GM10248 (cell line): ENCODE measurements around the gene SCRN3.

ENCODE experiments used
- CTCF ChIA-PET: fragments of 300-600 bp; sonication (Branson Sonifier 250); formaldehyde crosslinking; extraction: SDS; loops from one replicate; lab custom pipeline; 2021; ENCODE audit warnings: antibody characterized with exemption; lab: Yijun Ruan, JAX
- POLR2A ChIA-PET: fragments of 350-650 bp; sonication (Branson Sonifier 250); formaldehyde crosslinking; extraction: SDS; loops from one replicate; lab custom pipeline; 2020; ENCODE audit warnings: antibody characterized with exemption; lab: Yijun Ruan, JAX
- DNase-seq: peaks from one replicate; pipeline ENCODE4 v3.0.0; 2012; ENCODE audit errors: extremely low spot score
- CTCF ChIP-seq: IDR thresholded peaks from 2 replicates; pipeline ENCODE4 v1.5.1; 2012; ENCODE audit warnings: mild to moderate bottlenecking, low read depth; ENCODE audit errors: extremely low read depth, missing control alignments, control extremely low read depth

Gene SCRN3

GRCh38 chr2:174436351-174436750 lies 40.8 kb downstream of the SCRN3 start:
- TF ChIP-seq CTCF: no peak
- ChIA-PET POLR2A (no interaction called here), CTCF (no interaction called here)
- no peak for DNase-seq

GRCh38 chr2:174438146-174438886 lies 42.8 kb downstream of the SCRN3 start:
- no peak for TF ChIP-seq CTCF
- DNase-seq: no peak
- ChIA-PET POLR2A (no interaction called here), CTCF (interaction anchor here (1.3 kb wide), 1 partner anchor 9 kb away, joined by 4 read pairs; no protein-coding TSS in a partner anchor)

DNA sequence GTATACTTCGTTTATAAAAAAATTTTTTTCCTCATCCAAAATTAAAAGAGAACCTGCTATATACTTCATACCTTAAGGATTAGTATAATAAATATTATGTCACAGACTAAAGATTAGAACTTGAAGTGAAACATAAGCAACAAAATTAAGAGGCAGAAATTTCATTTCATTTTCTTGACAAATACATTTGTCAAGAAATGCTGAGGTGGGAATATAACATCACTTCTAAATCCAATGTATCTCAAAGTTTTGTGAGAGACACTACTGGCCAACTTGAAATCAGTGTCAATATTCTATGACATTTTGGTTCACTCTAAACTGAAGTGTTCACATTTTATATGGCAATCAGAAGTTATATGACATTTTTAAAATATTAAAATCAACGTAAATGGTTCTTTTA lies 43.8 kb downstream of the SCRN3 start:
- DNase-seq: no peak
- ChIA-PET CTCF (no interaction called here), POLR2A (no interaction called here)
- TF ChIP-seq CTCF: no peak

DNA sequence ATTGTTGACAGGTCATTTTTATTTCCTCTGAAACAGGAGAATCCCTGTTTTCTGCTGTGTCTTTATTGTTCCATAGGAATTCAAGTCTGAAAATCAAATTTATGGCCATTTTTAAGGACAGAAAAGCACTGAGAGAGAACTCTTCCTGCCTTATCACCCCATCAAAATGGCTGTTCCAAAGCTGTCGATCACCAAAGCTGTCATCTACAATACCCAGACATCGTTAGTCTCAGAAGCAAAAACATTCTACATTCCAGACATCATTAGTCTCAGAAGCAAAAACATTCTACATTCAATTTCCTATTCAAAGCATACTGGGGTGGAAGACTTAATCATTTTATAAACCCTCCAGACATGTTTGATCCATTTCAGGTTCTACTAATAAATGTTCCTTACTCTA lies 44.4 kb downstream of the SCRN3 start:
- POLR2A ChIA-PET: no interaction called here
- CTCF ChIA-PET: no interaction called here
- no peak for TF ChIP-seq CTCF
- no peak for DNase-seq

DNA sequence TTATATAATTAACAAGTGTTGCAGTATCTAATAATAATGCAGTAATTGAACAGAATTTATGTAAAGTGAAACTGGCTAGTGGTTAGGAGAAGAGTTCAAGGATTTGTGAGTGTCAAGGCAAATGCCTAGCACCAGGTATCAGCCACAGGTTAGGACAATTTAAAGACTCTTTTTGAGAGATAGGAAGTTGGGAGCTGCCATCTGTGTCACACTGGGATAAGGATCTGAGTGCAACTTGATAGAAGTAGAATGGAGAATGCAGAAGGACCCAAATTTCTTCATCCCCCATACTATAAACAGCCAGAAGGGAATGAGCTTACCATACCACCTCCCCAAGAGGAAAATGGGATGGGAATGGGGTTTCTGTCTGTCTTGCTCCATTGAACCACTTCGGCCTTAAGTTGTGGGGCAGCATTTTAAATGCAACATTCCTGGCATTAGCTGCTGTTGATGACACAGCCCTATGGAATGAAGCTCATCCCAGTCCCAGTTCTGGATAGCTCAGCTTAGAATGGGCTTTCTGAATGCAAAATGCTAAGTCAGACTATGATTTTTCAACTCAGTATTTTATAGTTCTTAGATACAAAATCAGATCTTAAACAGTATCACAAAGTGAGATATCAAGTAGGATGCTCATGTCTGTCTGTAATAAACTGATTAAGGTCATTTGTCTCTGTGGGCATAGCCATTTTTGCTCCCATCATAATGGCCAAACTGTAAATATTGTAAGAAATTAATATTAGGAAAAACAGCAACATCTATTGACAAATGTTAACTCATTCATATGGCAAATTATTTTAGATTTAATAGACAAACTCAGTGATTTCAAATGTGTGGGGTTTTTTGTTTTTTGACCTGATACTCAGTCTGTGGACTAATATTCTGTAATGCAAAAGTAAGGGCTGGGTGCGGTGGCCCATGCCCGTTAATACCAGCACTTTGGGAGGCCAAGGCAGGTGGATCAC lies 47.3 kb downstream of the SCRN3 start:
- TF ChIP-seq CTCF: no peak
- CTCF ChIA-PET: interaction anchor here (1.0 kb wide), 1 partner anchor 19 kb away, joined by 3 read pairs; no protein-coding TSS in a partner anchor
- no peak for DNase-seq
- POLR2A ChIA-PET: interaction anchor here (0.6 kb wide), 1 partner anchor 56 kb away, joined by 3 read pairs; no protein-coding TSS in a partner anchor

GRCh38 chr2:174444761-174445160 lies 49.2 kb downstream of the SCRN3 start:
- ChIA-PET POLR2A (no interaction called here), CTCF (no interaction called here)
- DNase-seq: no peak
- TF ChIP-seq CTCF: no peak
